Measurements from ENCODE around the gene PARD3B.

Gene PARD3B

GRCh38 chr2:205563646-205564045, 1018.4 kb downstream of the PARD3B start:
- DNase-seq (ENCODE audit: low spot score): no peak

GRCh38 chr2:205564346-205565141, 1019.3 kb downstream of the PARD3B start:
- no peak for DNase-seq (ENCODE audit: low spot score)

GRCh38 chr2:205565142-205565522, 1019.9 kb downstream of the PARD3B start:
- no peak for DNase-seq (ENCODE audit: low spot score)

- no peak for DNase-seq (ENCODE audit: low spot score)
Observed at GRCh38 chr2:205566606-205567168, 1021.4 kb downstream of the PARD3B start.

GRCh38 chr2:205568620-205569019, 1023.3 kb downstream of the PARD3B start:
- no peak for DNase-seq (ENCODE audit: low spot score)

GRCh38 chr2:205570648-205571047, 1025.4 kb downstream of the PARD3B start:
- no peak for DNase-seq (ENCODE audit: low spot score)

DNA sequence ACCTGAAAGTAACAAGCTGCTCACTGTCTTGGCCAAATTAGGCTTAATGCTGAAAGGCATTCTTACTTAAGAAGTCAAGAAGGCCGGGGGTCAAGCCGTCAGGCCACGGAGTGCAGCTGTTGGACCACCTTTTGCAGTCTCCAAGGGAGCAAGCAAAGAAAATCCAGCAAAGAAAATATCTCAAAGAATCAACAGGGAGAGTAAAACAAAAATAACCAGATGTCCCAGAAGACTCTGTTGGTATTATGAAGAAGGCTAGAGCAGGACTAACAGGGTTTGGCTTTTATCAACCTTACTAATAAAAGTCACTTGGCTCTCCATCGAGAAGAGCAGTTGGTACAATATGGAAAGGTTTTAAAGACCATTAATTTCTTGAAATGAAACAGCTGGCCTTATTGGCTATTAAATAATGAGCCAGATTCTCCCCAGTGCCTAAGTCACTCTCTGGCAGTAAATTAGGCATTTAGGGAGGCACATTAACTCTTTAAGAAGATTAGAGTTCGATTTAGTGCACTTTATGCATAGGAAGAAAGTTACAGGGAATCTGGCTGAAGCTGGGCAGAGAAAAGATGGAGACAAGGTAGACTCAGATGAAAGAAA, 1026.2 kb downstream of the PARD3B start:
- DNase-seq (ENCODE audit: low spot score): no peak

DNA sequence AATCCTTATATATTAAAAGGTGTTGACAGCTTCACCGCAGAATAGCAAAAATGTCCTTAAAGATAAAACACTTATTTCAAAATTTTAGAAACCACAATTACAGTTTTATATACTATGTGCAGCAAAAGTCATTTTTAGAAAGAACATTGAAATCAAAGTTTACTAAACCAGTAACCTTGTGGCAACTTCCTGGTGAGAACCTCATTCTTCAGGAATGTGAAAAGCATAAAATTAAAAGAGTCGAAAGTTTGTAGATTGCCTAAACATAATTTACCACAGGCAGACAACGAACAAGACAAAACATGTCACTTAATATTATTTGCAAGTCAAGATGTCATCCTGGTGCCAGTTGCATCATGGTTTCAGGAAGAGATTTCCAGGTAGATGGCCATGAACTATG, 1028.7 kb downstream of the PARD3B start:
- no peak for DNase-seq (ENCODE audit: low spot score)

DNA sequence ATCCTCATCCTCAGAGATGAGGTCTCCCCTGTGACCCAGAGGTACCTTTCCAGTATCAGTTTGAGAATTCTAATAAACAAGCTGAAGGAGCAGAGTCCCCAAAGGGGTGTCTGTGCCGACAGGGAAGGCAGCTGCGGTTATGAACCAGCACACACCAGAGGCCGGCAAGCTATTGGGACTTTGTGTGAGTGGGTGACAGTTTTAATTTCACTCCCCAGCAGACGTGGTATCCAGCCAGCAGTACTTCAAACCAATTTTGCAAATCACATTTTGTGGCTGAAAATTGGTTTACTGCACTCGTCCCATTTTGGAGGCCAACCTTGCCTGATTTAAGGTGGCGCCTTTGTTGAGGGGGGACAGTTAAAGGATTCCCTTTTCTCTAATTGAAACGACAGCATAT, 1034.1 kb downstream of the PARD3B start:
- DNase-seq (ENCODE audit: low spot score): no peak

- DNase-seq (ENCODE audit: low spot score): no peak
Observed at GRCh38 chr2:205580212-205580987, 1035.1 kb downstream of the PARD3B start.

DNA sequence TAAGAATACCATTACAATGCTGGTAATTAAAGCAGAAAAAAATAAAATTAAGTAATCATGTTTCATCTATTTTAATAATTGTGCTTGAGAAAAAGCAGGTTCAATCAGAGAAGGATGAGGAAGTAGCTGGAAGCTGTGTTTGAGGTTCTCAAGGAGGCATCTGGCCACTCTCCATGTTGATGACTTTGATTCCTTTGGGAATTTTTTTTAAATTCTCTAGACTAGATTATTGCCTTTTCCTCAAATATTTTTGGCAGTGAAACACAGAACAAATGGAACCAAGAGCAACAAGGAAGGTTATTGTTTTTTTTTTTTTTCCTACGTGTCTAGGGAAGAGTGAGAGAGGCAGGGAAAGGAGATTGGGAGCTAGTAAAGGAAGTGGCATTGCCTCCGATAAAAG, 1037.1 kb downstream of the PARD3B start:
- DNase-seq (ENCODE audit: low spot score): no peak

- no peak for DNase-seq (ENCODE audit: low spot score)
Observed at GRCh38 chr2:205585449-205586383, 1040.4 kb downstream of the PARD3B start.

- no peak for DNase-seq (ENCODE audit: low spot score)
Observed at GRCh38 chr2:205586626-205587025, 1041.4 kb downstream of the PARD3B start.

DNA sequence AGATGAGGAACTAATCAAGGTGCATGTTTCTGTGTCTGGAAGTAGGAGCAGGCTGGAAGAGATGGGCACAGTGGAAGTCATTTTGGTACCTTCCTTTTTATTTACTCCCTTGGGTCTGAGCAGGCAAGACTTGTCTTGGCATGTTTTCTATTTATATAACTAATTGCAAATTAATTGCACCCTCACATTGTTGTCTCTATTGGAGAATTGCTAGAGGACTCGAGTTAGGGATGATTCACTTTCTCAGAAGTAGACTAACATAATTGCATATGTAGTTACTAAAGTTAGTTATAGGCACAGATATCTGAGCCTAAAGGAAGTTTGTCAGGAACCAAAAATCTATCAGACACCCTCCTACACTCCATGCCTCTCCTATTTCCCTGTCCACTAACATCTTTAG, 1044.2 kb downstream of the PARD3B start:
- no peak for DNase-seq (ENCODE audit: low spot score)

DNA sequence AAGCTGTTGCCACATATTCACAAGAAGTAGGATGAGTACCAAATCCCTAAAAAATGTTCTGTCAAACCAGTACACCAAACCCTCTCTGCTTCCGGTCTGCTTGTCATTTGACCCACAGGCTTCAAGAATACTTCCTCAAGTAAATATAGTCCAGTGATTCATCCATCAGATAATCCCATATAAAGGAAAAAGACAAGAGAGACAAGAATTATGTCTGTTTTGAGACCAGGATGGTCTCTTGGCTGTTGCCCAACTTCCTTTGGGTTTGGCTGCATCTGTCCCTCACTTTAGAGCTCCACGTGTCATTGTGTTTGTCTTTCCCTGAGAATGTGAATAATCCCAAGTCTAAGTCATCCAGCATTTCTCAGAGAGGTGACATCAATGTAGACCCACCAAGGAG, 1045.5 kb downstream of the PARD3B start:
- DNase-seq (ENCODE audit: low spot score): no peak

DNA sequence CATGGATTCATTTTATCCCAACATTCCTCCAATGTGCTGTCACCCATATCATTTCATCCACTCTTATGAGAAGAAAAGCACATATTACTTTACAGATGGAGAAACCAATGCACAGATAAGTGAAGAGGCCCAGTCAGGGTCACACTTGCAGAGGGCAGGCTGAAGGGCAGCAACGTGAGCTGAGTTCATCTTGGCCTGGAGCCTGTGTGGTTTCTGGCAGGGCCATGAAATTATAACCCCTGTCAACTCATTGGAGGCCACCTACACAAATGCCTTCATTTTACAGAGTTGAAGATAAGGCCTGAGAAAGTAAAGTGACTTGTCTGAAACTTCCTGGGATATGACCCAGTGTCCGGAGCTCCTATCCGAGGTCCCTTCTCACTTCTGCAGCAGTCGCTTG, 1048.6 kb downstream of the PARD3B start:
- DNase-seq (ENCODE audit: low spot score): no peak

DNA sequence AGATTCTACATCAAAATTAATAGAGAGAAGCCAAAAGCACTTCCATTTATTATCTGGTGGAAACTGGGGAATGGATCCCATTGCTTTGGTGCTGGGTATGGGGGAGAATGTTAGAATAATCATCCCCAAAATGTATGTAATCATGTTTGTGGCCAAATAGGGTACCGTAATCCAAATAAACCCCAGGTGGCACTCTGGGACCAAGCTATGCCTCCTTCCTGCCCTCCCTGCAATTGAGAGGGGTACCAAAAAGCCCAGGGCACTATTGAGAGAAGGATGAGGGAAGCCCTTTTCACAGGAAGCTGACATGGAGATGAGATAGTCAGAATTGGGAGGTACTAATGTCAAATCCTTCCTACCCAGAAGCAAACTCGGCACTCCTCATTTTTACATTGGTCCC, 1051.3 kb downstream of the PARD3B start:
- DNase-seq (ENCODE audit: low spot score): no peak

DNA sequence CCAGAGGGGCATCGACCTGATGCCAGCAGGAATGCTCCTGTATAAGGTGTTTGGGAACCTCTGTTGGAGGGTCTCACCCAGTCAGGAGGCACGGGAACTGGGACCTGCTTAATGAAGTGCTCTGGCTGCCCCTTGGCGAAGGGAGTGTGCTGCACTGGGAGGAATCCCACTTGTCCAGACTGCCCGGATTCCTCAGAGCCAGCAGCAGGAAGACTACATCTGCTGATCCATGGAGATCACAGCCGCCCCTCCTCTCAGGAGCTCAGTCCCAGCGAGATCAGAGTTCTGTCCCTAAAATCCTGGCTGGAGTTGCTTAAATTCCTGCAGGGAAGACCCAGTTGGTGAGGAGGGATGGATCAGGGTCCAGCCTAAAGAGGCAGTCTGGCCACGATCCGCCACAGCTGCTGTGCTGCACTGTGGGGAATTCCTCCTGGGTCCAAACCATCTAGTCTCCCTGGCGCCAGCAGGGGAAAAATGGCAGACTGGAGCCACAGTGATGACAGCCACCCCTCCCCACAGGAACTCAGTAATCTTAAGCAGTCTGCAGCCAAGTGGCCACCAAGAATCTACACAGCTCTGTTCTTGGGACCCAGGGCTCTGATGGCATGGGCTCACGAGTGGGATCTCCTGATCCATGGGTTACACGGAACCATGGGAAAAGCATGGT, 1060.5 kb downstream of the PARD3B start:
- DNase-seq (ENCODE audit: low spot score): no peak

DNA sequence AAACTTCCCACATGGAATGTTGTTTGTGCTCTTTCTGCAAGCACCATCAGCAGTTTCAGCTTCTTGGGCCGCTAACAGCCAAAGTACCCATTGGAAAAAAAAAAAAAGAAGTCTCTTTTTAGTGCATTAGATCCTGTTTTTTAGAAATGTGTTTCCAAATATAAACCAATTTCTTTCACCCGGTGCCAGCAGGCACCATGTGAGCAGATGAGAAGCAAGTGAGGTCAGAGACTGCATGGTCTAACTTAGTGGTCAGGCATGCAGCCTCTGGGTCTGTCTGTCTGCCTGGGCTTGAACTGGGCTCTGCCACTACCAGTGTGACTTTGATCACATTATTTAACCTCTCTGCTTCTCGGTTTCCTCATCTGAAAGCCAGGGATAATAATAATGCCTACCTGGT, 1061.9 kb downstream of the PARD3B start:
- DNase-seq (ENCODE audit: low spot score): no peak

- DNase-seq (ENCODE audit: low spot score): no peak
Observed at GRCh38 chr2:205609113-205609512, 1063.8 kb downstream of the PARD3B start.

DNA sequence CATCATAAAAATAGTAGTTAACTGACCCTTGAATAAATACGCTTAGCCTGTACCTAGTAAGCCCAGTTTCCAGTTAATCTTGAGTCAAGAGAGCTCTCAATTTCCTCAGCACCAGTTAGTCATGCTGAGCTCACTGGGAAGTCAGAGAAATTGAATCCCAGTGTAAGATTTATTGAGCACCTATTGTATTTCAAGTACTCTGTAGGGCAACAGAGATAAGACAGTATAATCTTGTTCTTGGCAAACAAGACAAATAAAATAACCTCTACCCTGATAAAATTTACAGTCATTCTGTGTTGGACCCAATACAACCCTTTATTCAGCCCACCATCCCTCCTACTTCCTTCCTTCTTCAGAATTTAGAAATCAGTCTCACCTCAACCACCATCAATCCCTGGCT, 1065.2 kb downstream of the PARD3B start:
- no peak for DNase-seq (ENCODE audit: low spot score)

All from CD4-positive, alpha-beta T cell treated with Interleukin-2 at 100 ng/mL for 4 hours (primary cell).